ENCODE results near the gene NKPD1. TPM values are rescaled to one million over a fixed set of nuclear protein-coding genes. Genes with fewer than 3 reads are reported as not detected.
A peak's percentile ranks its signal among the peaks of the same experiment; 100 is the strongest.
"Not testable (repeated sequence)": the region's sequence is repeated elsewhere in the genome, so short reads cannot be mapped to it uniquely, and the experiment has no call there.

Gene NKPD1
- total RNA-seq, 1 donor from 2014 or later = not detected

DNA sequence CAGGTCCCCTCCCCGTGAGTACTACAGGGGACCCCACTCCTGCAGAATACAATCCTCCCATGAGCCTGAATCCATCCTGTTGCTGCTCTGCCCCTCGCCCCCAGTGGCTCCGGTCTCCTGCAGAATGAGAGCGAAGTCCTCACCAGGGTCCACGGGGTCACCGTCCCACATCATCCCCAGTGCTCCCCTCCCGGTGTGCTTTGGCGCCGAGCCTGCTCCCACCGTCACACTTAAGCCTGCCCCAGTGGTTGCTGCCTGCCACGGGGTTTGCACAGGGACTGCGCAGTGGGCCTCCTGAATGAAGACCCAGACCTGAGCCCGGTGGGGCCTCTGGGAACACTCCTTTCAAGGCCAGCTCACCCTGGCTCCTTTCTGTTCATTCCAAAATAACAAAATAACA, 30.5 kb downstream of the NKPD1 start:
- intact Hi-C loops (cut with DNase I) = no loop called here
- no peak for DNase-seq (ENCODE audit: low spot score)
- ATAC-seq = no peak

DNA sequence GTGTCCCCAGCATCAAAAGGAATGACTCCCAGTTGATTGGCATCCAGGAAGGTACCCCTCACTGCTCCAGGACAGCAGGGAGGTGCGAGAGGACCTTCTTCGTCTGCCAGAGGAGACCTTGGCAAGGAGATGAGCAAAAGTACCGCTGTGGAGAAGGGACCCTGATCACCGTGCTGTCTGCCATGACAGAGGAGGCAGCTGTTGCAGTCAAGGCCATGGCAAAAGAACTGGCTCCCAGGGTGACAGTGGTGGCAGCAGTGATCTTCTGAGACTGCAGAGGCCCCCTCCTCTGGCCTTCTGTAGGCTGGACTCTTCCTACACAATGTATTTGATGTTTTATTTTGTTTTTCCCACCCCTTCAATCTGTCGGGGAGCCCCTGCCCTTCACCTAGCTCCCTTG, 32.0 kb downstream of the NKPD1 start:
- DNase-seq (ENCODE audit: low spot score) (no peak), ATAC-seq (no peak)
- intact Hi-C loops (cut with DNase I) = no loop called here

DNA sequence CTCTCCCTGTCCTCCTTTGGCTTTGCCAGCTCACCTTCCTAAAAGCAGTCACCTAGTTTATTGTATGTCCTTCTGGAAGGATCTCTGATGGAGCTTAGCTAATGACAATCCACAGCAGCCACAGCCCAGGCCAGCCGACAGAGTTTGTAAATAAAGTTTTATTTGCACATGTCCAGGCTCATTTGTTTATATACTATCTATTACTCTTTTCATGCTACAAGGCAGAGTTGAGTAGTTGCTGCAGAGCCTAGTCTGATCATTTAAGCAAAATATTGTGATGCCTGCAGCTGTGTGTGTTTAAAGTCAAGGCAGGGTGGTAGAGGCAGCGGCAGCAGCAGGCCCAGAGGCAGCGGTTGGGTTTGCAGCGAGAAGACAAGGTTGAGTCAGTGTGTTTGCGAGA, 32.6 kb downstream of the NKPD1 start:
- intact Hi-C loops (cut with DNase I) = no loop called here
- ATAC-seq (no peak), DNase-seq (ENCODE audit: low spot score) (no peak)

DNA sequence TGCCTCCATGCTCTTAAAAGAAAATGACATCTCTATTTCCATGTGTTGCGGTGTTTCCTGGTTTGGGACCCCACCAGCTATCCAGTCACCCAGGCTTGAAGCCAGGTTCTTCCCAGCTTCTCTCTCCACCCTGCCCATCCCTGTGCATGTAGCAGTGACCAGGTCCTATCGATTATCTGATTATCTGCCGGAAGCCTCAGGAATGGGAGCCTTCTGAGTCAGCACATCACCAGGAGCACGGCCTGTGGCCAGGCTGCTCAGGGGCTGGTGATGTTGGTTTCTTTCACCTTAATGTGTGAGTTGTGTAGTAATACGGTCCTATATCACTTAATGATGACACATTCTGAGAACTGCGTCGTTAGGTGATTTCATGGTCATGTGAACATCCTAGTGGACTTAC, 34.1 kb downstream of the NKPD1 start:
- no peak for ATAC-seq

DNA sequence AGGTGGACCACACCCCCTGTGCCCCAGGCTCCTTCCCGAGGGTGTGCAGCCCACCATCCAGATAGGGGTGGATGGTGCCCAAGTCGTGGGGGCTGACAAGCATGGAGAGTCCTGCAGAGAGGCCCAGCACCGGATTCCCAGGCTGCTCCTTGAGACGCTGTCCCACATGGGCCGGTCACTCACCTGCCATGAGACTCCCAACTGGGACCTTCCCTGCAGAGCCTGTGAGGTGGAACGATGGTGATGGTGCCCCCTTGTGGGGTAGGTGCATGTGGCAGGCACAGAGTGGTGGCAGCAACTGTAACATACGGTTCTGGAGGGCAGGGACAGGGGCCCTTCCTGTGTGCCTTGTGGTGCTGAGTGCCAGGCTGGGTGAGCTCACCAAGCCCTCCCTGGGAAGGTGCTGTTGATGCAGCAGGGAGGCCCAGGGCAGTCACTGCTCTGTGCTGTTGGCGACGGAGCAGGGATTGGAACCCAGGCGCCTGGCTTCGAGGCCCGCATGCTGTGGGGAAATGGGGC, 34.7 kb downstream of the NKPD1 start:
- intact Hi-C loops (cut with DNase I) = no loop called here
- peak; percentile 70 for DNase-seq (ENCODE audit: low spot score)
- ATAC-seq = peak; percentile 18

More for the DNA sequence above, 34.1 kb downstream of the NKPD1 start:
- no peak for DNase-seq (ENCODE audit: low spot score)
- intact Hi-C loops (cut with DNase I) = no loop called here

DNA sequence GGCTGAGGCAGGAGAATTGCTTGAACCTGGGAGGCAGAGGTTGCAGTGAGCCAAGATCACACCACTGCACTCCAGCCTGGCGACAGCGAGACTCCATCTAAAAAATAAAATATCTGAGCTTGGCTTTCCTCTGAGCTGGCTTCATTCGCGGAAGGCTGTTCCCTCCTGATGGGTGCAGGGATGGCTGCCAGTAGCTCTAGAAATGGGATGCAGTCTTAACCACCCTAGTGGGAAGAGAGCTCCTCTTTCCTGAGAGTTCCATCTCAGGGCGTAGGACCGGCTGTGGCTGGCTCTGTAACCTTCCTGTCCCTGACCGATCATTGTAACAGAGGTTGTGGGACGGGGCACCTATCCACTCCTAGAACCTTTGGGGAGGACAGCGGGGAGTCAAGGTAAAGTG, 35.4 kb downstream of the NKPD1 start:
- ATAC-seq (no peak), DNase-seq (ENCODE audit: low spot score) (no peak)
- intact Hi-C loops (cut with DNase I) = no loop called here

DNA sequence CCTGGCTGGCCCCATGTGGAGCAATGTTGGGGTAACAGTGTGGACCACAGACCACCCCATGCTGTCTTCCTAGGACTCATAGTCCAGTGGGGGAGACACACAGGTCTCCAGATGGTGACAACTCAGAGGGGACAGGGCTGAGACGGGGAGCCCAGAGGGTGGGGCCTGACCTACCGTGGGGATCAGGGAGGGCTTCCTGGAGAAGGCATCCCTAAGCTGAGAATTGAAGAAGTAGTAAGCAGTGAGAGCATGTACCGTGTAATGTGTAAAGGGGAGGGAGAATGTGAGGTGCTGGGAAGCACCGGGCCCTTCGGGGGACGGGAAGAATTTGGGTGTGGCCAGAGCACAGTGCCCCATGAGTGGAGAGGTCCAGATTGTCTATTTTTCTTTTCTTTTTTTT, 36.8 kb downstream of the NKPD1 start:
- ATAC-seq = no peak
- DNase-seq (ENCODE audit: low spot score) = no peak
- intact Hi-C loops (cut with DNase I) = no loop called here

DNA sequence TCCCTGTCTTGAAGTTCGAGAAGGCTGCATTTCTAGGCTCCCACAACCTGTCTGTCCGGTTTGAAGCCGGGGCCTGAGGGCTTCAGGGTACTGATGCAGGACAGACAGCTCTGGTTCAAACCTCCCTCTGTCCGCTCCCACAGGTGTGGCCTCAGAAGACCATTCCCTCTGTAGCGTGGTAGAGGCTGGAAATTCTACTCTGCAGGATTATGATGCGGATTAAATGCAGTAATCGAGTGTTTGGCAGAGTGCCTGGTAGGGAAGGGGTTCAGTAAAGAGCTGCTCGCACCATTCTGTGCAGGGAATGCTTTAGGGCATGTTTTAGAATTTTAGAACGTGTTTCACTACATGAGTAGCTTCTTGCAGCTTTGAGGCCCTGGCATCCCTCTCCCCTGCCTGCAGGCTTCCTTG, 37.3 kb downstream of the NKPD1 start:
- ATAC-seq (no peak), DNase-seq (ENCODE audit: low spot score) (no peak)
- intact Hi-C loops (cut with DNase I) = no loop called here

DNA sequence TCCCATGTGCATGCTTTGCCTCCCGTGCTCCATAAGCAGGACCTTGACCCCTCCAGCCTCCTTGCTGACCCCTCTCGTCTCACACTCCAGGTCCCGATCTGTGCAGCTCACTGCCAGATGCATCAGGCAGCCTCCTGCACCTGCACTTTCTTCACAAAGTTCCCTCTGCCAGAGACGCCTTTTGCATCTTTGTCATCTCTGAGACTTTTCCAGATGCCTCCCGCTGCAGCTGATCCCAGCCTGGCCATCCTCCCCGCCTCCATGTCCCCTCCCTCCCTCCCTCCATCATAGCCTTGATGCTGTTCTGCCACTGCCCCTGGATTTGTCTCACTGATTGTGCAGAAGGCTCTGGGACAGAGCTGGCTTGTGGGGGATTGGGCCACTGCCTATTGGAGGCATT, 38.0 kb downstream of the NKPD1 start:
- intact Hi-C loops (cut with DNase I) = no loop called here
- DNase-seq (ENCODE audit: low spot score) (no peak), ATAC-seq (no peak)

DNA sequence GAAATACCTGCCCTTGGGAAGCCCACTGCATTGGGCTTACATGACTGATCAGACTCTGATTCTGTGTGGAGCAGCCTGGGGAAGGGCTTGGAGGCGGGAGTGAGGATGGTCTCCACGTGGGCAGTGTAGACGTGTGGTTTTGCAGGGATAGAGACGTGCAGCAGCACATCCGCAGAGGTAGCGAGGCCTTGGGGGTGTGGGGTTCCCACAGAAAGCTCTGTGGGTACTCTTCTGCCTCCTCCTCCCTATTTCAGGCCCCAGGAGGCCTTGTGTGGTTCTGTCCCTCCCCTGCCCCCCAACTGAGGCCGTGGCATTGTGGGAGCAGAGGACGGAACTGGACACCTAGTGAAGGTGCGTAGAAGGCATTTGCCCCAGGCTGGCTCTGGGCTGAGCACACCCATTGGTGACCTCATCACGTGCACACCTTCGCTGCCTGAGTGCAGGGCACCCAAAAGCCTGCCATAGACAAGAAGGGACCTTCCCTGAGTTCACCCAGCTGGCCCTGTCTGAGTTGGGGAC, 38.9 kb downstream of the NKPD1 start:
- intact Hi-C loops (cut with DNase I) = no loop called here
- ATAC-seq (no peak), DNase-seq (ENCODE audit: low spot score) (no peak)

DNA sequence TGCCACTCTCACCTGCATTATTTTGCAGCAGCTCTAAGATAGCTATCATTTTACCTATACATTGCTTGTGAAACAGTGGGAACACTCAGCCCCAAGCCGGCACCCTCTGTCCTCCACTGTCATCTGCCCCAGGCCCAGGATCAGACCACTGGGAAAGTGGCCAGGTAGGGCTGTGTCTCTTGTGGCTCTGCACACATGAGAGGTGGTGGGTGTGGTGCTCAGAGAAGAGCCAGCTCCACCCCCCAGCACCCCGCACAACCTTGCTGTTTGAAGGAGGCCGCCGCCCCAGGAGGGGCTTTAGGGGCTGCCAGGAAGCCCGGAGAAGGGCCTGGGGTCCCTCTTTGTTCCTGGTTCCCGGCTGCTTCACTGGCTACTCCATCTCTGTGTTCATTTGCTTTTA, 41.2 kb downstream of the NKPD1 start:
- ATAC-seq (no peak), DNase-seq (ENCODE audit: low spot score) (no peak)
- intact Hi-C loops (cut with DNase I) = no loop called here

DNA sequence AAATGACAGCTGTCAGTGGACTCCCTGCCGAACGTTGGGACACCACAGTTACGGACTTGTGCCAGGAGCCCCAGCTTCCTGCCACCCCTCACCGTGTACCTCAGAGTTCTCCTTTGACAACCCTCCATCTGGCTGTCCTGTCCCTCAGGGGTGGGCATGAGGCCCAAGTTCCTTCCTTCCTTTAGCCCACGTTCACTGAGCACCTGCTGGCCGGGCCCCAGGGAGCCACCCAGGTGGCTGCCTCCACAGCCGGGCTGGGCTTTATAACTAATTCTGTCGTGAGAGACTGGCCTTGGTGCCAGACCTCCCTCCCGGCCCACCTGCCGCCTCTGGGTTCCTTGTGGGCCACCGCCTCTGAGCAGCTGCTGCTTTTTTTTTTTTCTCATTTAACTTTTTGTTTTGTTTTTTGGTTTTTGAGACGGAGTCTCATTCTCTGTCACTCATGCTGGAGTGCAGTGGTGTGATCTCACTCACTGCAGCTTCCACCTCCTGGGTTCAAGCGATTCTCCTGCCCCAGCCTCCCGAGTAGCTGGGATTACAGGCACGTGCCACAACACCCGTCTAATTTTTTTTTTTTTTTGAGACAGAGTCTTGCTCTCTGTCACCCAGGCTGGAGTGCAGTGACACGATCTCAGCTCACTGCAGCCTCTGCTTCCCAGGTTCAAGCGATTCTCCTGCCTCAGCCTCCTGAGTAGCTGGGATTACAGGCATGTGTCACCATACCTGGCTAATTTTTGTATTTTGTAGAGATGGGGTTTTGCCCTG, 42.0 kb downstream of the NKPD1 start:
- ATAC-seq; DNase-seq (ENCODE audit: low spot score); intact Hi-C loops (cut with DNase I): not testable (repeated sequence)

DNA sequence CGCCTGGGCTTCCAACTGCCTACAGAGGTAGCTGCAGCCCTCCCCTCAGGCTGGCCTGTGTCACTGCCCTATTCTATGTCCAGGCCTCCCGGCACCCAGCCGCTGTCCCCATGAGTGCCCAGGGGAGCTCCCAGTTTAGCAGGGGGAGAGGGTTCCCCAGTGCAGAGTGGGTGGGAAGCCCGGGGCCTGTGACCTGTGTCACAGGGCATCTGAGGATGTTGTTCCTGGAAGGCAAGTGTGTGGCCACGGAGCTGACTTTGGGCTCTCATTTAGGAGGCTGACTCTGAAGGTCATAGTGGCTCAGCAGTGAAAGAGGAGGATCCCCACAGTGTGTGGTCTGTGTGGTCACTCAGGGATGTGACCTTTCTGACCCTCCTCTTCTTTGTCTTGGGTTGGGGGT, 42.7 kb downstream of the NKPD1 start:
- intact Hi-C loops (cut with DNase I) = no loop called here
- ATAC-seq = peak; percentile 21
- DNase-seq (ENCODE audit: low spot score) = no peak

DNA sequence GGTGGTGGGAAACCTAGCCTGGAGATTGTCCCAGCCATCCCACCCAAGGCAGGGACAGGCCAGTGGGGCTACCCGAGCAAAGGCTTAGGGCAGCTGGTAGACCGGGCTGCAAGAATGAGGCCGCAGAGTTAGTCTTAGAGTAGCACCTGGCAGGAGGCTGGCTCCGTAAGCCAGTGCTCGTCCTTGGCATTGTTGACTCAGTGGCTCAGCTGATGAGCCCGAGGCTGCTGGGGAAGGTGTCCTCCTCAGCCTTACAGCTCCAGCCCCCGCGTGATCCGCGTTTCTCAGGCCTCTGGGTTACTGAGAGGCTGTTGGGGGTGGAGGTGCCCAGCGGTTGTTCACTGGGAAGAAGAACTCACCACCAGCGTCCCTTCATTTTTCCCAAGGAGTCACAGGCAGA, 43.1 kb downstream of the NKPD1 start:
- ATAC-seq = no peak
- intact Hi-C loops (cut with DNase I) = no loop called here
- DNase-seq (ENCODE audit: low spot score) = no peak

DNA sequence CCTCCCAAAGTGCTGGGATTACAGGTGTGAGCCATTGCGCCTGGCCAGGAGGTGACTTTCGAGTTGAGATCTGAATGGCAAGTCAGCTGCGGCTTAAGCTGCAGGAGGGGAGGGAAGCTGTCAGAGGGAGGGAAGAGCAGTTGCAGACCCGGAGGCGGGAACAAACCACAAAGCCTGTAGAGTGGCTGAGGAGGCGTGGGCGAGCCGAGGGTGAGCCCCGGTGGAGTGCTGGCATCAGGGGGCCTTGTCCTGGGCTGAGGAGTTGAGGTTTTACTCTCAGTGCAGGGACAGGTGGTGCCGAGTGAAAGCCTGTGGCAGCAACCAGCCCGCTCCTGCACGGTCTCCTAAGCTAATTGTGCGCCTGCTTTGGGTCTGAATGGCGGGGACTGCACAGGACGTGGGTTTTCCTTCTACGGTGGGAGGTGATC, 43.6 kb downstream of the NKPD1 start:
- ATAC-seq (no peak), DNase-seq (ENCODE audit: low spot score) (no peak)
- intact Hi-C loops (cut with DNase I) = no loop called here

DNA sequence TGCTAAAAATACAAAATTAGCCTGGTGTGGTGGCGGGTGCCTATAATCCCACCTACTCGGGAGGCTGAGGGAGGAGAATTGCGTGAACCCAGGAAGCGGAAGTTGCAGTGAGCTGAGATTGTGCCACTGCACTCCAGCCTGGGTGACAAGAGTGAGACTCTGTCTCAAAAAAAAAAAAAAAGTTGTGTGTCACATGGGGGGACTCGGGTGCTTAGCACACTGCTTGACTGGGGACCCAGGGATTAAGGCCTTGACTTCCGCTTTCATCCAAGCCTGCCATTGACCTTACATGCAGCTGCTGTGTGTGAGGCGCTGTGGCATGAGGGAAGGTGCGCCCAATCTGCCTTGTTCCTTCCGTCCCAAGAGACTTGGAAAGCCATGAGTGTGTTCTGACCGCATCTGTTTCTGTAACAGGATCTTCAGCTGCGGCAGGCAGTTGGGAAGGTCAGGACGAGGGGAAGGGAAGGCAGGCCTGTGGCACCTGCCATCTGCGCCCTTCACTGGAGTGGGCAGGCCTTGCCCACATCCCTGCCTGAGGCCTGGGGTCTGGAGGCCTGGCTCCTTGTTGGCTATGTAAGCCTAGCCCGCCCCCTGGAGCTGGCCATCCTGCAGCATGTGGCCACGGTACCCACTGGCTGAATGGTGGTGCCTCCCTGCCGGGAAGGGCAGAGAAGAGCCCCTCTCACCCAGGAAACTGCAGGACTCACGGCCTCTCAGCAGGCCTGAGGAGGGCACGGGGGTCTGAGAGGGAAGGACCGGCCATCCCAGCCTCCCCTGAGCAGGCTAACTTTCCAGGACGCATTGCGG, 44.8 kb downstream of the NKPD1 start:
- no peak for DNase-seq (ENCODE audit: low spot score)
- intact Hi-C loops (cut with DNase I) = no loop called here
- no peak for ATAC-seq

DNA sequence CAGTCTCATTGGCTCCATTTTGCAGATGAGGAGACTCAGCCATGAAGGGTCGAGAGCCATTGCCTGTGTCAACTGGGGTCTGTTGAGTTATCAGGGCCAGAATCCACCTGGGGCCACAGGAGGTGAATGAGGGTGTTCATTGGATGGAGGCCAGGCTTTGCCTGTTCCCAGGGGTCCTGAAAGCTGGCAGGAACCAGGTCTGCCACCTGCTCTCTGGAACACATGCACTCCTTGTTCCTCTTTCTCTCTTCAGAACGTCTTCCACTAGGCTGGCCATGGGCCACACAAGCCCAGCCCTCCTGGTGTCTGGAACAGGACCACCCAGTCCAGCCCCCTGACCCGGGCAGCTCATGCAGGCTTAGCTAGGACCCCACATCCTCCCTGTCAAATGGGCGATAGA, 46.7 kb downstream of the NKPD1 start:
- intact Hi-C loops (cut with DNase I) = loop anchor here (5.0 kb wide), 1 partner anchor 1348 kb away; no protein-coding TSS in a partner anchor
- ATAC-seq = no peak
- DNase-seq (ENCODE audit: low spot score) = no peak

DNA sequence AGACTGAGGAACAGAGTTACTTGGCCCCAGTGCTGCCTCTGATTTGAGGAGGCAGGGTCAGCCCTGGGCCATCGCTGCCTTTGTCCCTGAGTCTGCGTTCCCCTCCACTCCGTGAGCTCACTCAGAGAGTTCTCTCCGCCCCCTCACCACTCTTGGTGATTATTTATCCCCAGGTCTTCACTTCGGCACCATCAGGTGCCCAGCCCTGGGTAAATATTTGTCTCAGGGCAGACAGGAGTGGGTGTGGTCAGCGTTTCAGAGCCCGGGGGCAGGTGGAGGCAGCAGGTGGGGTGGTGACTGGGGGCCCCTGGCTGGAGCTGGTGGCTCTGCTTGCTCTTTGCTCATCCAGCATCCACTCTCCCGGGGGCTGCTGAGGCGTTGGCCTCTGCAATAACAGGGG, 47.2 kb downstream of the NKPD1 start:
- no peak for ATAC-seq
- DNase-seq (ENCODE audit: low spot score) = no peak
- intact Hi-C loops (cut with DNase I) = loop anchor here (5.0 kb wide), 1 partner anchor 1349 kb away; no protein-coding TSS in a partner anchor

DNA sequence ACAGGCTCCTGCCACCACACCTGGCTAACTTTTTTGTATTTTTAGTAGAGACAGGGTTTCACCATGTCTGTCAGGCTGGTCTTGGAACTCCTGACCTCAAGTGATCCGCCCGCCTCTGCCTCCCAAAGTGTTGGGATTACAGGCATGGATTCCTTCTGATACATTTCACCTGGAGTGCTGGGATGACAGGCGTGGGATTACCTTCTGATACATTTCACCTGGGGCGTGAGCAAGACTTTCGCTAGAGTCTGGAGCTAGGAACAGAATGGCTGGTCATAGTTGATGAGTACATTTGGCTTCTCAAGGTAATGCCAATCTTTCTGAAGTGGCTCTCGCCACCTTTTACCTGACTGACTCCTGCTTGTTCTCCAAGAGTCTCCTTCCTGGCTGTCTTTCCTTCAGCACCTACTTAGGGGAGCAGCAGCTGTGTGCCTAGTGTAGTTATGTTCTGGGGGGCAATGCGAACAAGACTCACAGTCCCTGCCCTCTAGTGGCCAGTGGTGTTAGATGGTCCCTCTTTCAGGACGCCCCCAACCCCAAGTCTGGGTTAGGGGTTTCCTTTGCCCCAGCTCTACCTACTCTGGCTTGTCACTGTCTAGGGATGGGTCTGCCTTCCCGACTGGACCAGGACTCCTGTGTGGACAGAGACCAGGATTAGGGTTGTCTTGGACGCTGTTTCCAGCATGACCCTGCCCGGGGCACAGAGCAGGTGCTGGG, 48.5 kb downstream of the NKPD1 start:
- ATAC-seq (no peak), DNase-seq (ENCODE audit: low spot score) (no peak)
- intact Hi-C loops (cut with DNase I) = loop anchor here (5.0 kb wide), 1 partner anchor 1350 kb away; no protein-coding TSS in a partner anchor

Measured in sciatic nerve (tissue), 2 donors.